ENCODE data around the gene TMEM135. TPM values are rescaled to one million over a fixed set of nuclear protein-coding genes. Genes with fewer than 3 reads are reported as not detected.

The TMEM135 gene
- total RNA-seq, 2 experiments from 2014 or later, result 14.1 to 15.6 TPM

GRCh38 chr11:87141322-87141721 is 103.6 kb downstream of the TMEM135 start:
- no peaks in the 10 kb centered on the region for H3K27me3 ChIP-seq (ENCODE audit: control insufficient read depth in 1 of 2, insufficient read depth in 2 of 2, low read length in 2 of 2)
- intact Hi-C loops (cut with DNase I, micrococcal nuclease), result no loop called here
- peaks cover 8% of the 10 kb centered on the region for H3K9me3 Mint-ChIP-seq
- no peak overlapping the region for H3K4me3 ChIP-seq (ENCODE audit: low read length)
- peaks cover 39% of the 10 kb centered on the region for H3K4me1 Mint-ChIP-seq (ENCODE audit: low read depth)
- H3K27me3 Mint-ChIP-seq, result no peaks in the 10 kb centered on the region
- no peaks in the 10 kb centered on the region for H3K36me3 ChIP-seq (ENCODE audit: insufficient read depth, low read length)
- ChIA-PET POLR2A (no interaction called here), CTCF (no interaction called here)
- H3K4me1 ChIP-seq (ENCODE audit: insufficient read depth, low read length), result no peaks in the 10 kb centered on the region
- H3K27ac Mint-ChIP-seq, result no peak overlapping the region
- peaks cover 34% of the 10 kb centered on the region for H3K36me3 Mint-ChIP-seq (ENCODE audit: low read depth)
- TF ChIP-seq CTCF (IDR thresholded peaks at IDR 0.05), result no peak
- no peak for DNase-seq
- no peak for ATAC-seq (ENCODE audit: poor library complexity)
- H3K27ac ChIP-seq (ENCODE audit: low read depth in 1 of 2, low read length in 2 of 2), result no peak overlapping the region
- peaks cover 7% of the 10 kb centered on the region in 2 experiments for H3K9me3 ChIP-seq (ENCODE audit: control insufficient read depth in 1 of 2, insufficient read depth in 1 of 2, low read length in 2 of 2)
- no peak overlapping the region for H3K4me3 Mint-ChIP-seq

DNA sequence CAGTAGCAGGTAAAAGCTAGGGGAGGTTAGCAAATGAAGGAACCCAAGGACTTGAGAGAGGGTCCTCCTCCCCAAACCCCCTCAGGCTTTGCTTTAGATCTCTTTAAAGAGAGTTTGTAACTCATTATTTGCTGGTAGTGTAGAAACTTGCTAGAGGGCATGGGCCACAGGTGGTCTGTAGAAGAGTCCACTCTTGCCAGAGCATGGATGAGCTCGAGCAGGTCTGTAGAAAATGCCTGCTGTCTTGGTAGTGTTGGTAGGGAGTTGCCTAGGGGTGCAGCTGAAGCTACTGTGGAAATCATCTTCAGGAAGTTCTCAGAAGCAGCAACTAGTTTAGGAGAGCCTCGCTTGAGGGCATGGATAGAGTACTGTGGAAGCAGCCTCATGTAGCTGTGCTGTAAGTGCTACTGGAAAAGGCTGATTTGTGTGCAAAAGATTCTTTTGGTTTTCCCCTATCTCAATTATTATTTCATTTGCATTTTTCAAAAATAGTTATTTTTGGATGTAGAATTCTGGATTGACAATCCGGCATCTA is 104.3 kb downstream of the TMEM135 start:
- peaks cover 30% of the 10 kb centered on the region for H3K36me3 Mint-ChIP-seq (ENCODE audit: low read depth)
- no peaks in the 10 kb centered on the region for H3K4me1 ChIP-seq (ENCODE audit: insufficient read depth, low read length)
- intact Hi-C loops (cut with DNase I, micrococcal nuclease), result no loop called here
- no peak overlapping the region for H3K27ac ChIP-seq (ENCODE audit: low read depth in 1 of 2, low read length in 2 of 2)
- H3K36me3 ChIP-seq (ENCODE audit: insufficient read depth, low read length), result no peaks in the 10 kb centered on the region
- no peaks in the 10 kb centered on the region for H3K27me3 ChIP-seq (ENCODE audit: control insufficient read depth in 1 of 2, insufficient read depth in 2 of 2, low read length in 2 of 2)
- TF ChIP-seq CTCF (IDR thresholded peaks at IDR 0.05), result no peak
- no peak overlapping the region for H3K27ac Mint-ChIP-seq
- ChIA-PET POLR2A (no interaction called here), CTCF (interaction anchor here (1.0 kb wide), 1 partner anchor 44 kb away, joined by 3 read pairs; no protein-coding TSS in a partner anchor)
- H3K4me3 ChIP-seq (ENCODE audit: low read length), result no peak overlapping the region
- DNase-seq (no peak), ATAC-seq (ENCODE audit: poor library complexity) (no peak)
- peaks cover 37% of the 10 kb centered on the region for H3K4me1 Mint-ChIP-seq (ENCODE audit: low read depth)
- H3K9me3 ChIP-seq (ENCODE audit: control insufficient read depth in 1 of 2, insufficient read depth in 1 of 2, low read length in 2 of 2), result peaks cover 7 to 9% of the 10 kb centered on the region in 2 experiments
- H3K4me3 Mint-ChIP-seq, result no peak overlapping the region
- no peaks in the 10 kb centered on the region for H3K27me3 Mint-ChIP-seq
- peaks cover 8% of the 10 kb centered on the region for H3K9me3 Mint-ChIP-seq

- H3K9me3 Mint-ChIP-seq, result peaks cover 8% of the 10 kb centered on the region
- ChIA-PET POLR2A (no interaction called here), CTCF (interaction anchor here (1.0 kb wide), 1 partner anchor 45 kb away, joined by 3 read pairs; no protein-coding TSS in a partner anchor)
- DNase-seq (no peak), ATAC-seq (ENCODE audit: poor library complexity) (no peak)
- H3K27me3 ChIP-seq (ENCODE audit: control insufficient read depth in 1 of 2, insufficient read depth in 2 of 2, low read length in 2 of 2), result no peaks in the 10 kb centered on the region
- H3K4me1 Mint-ChIP-seq (ENCODE audit: low read depth), result peaks cover 37% of the 10 kb centered on the region
- intact Hi-C loops (cut with DNase I, micrococcal nuclease), result no loop called here
- H3K4me3 Mint-ChIP-seq, result no peak overlapping the region
- no peak overlapping the region for H3K27ac Mint-ChIP-seq
- H3K36me3 ChIP-seq (ENCODE audit: insufficient read depth, low read length), result no peaks in the 10 kb centered on the region
- H3K36me3 Mint-ChIP-seq (ENCODE audit: low read depth), result peaks cover 27% of the 10 kb centered on the region
- no peak overlapping the region for H3K27ac ChIP-seq (ENCODE audit: low read depth in 1 of 2, low read length in 2 of 2)
- H3K4me1 ChIP-seq (ENCODE audit: insufficient read depth, low read length), result no peaks in the 10 kb centered on the region
- H3K27me3 Mint-ChIP-seq, result no peaks in the 10 kb centered on the region
- no peak overlapping the region for H3K4me3 ChIP-seq (ENCODE audit: low read length)
- no peak for TF ChIP-seq CTCF (IDR thresholded peaks at IDR 0.05)
- H3K9me3 ChIP-seq (ENCODE audit: control insufficient read depth in 1 of 2, insufficient read depth in 1 of 2, low read length in 2 of 2), result peaks cover 7 to 10% of the 10 kb centered on the region in 2 experiments
These were observed 104.9 kb downstream of the TMEM135 start for GRCh38 chr11:87142594-87142993.
